Heart right ventricle (tissue), 16 donors: ENCODE results near the gene M1AP. TPM values are rescaled to one million over a fixed set of nuclear protein-coding genes. Genes with fewer than 3 reads are reported as not detected.

Source experiments
- ATAC-seq, 8 donors: fragments of 200-7000 bp; cut with Tn5 transposase; one replicate each; pipeline ENCODE4 v1.9.1; 2020; ENCODE audit warnings: mild to moderate bottlenecking in 8 of 8, moderate library complexity in 8 of 8, moderate number of reproducible peaks in 1 of 8
- DNase-seq, 2 donors: peaks; one replicate each; pipeline ENCODE4 v3.0.0-alpha.2; 2020
- H3K27ac ChIP-seq, 10 donors: fragments of 200-600 bp; sonication (generic) in 2 of 10; one replicate each; pipeline versions ENCODE4 v1.5.0 to v1.8.0; 2020 to 2022; ENCODE audit warnings: mild to moderate bottlenecking in 3 of 10
- H3K27me3 ChIP-seq, 7 donors: fragments of 200-600 bp; one replicate each; pipeline ENCODE4 v1.8.0; 2021 to 2022; ENCODE audit warnings: mild to moderate bottlenecking in 2 of 7
- H3K36me3 ChIP-seq, 9 donors: fragments of 200-600 bp; sonication (generic) in 1 of 9; one replicate each; pipeline versions ENCODE4 v1.5.0 to v1.8.0; 2020 to 2022; ENCODE audit warnings: mild to moderate bottlenecking in 2 of 9
- H3K4me1 ChIP-seq, 9 donors: fragments of 200-600 bp; sonication (generic) in 1 of 9; one replicate each; pipeline versions ENCODE4 v1.5.0 to v1.8.0; 2020 to 2022; ENCODE audit warnings: mild to moderate bottlenecking in 4 of 9
- H3K4me3 ChIP-seq, 10 donors: fragments of 200-600 bp; sonication (generic) in 2 of 10; one replicate each; pipeline versions ENCODE4 v1.5.0 to v1.8.0; 2020 to 2022; ENCODE audit warnings: mild to moderate bottlenecking in 7 of 10, moderate library complexity in 2 of 10
- H3K9me3 ChIP-seq, 11 donors: fragments of 200-600 bp in 10 of 11; sonication (generic) in 2 of 11; one replicate each; pipeline versions ENCODE4 v1.5.0 to v1.8.0; 2013 to 2022; ENCODE audit warnings: mild to moderate bottlenecking in 2 of 11, control low read depth in 1 of 11, moderate library complexity in 1 of 11
- CTCF ChIP-seq, 9 donors: fragments of 200-600 bp; sonication (generic) in 2 of 9; IDR thresholded peaks; one replicate each; pipeline versions ENCODE4 v1.5.0 to v1.8.0; 2021 to 2022; ENCODE audit warnings: antibody characterized with exemption in 9 of 9, mild to moderate bottlenecking in 5 of 9, moderate library complexity in 1 of 9
- WGBS, 2 donors: extraction: QIAGEN DNeasy Blood & Tissue Kit; methylation state at CpG; one replicate each; pipeline ENCODE4 v1.1.7; 2013; ENCODE audit warnings: inconsistent platforms in 1 of 2; 5-methylcytosine and 5-hydroxymethylcytosine counted together
- intact Hi-C, 10 donors: fragments of 100-400 bp; cut with DNase I; formaldehyde crosslinking; loops; one replicate each; pipeline versions ENCODE4 v1.11.1 to v1.14.2; 2022
- polyA plus RNA-seq, 2 donors: library from polyadenylated mRNA; stranded (reverse); fragments of 200-250 nt; gene quantifications; one replicate each; pipeline ENCODE4 v1.2.3, GENCODE V29; 2013
- total RNA-seq, 10 donors: library from RNA; stranded (reverse); fragmentation: NEBNext Ultra II Directional in 3 of 10; extraction: Animal tissue kit (Norgen Biotek cat#: 25700) in 3 of 10; gene quantifications; one replicate each; pipeline versions ENCODE4 v1.2.1 to v1.2.4, GENCODE V29; 2021 to 2023
- donor health status: Arrhythmogenic right ventricular cardiomyopathy.
- donor health status: ischemic (EF 13 %, LVEDD 7.1; RV severe dilation, severe dysfunction).
- donor health status: healthy with polysubstance abuse.
- donor health status: DM: no; HTN: yes; CAD: no.
- donor health status: DM: no; HTN: no; CAD: no.
- donor health status: ischemic (EF 25% LVEDD 6.9; RV normal size, moderate dysfunction).
- donor health status: ischemic (EF 25% LVEDD 5.7; RV mildly dilated, moderate dysfunction).
- donor health status: healthy.
- donor health status: DM: yes; HTN: yes; CAD: no.
- donor health status: Ischemic cardiomyopathy.
- donor health status: ischemic (EF 35%, LVEDD 5.7; RV mildly dilated, moderate dysfunction).
- donor health status: nonischemic (EF 11% LVEDD 7.7; RV severe dilation, severe dysfunction).
- donor health status: DM: yes; HTN: yes; CAD: no.
- donor health status: PGD.
- donor health status: ischemic (EF 29% LVEDD 5.4; RV normal size, mild dysfunction).
- donor health status: nonischemic (EF 23%, LVEDD 6.1; RV moderate dilation, normal function).

The M1AP gene
- total and polyA plus RNA-seq, 12 donors = 0.03 to 0.44 (median 0.18) TPM; not detected in 7

- no peaks in the 10 kb centered on the region for H3K9me3 ChIP-seq
- no peaks in the 10 kb centered on the region for H3K36me3 ChIP-seq
- TF ChIP-seq CTCF (IDR thresholded peaks at IDR 0.05) = no peak
- peaks cover 51 to 98% (median 93%) of the 10 kb centered on the region in 7 donors for H3K27me3 ChIP-seq
- DNase-seq (no peak), ATAC-seq (no peak)
- peak overlapping the region in 8 of 10 donors; percentile 28 to 52 (median 46) for H3K4me3 ChIP-seq
- H3K4me1 ChIP-seq = peaks cover 8 to 34% (median 29%) of the 10 kb centered on the region in 9 donors
- intact Hi-C loops = no loop called here
- no peak overlapping the region for H3K27ac ChIP-seq
- WGBS, 2 donors = 58 to 61% methylated on average over 13 of the region's 13 CpGs
Measured at GRCh38 chr2:74516650-74517049, 131.5 kb downstream of the M1AP start.

GRCh38 chr2:74515981-74516633 is 132.0 kb downstream of the M1AP start:
- Histone ChIP-seq H3K27ac (no peak overlapping the region), H3K9me3 (no peaks in the 10 kb centered on the region), H3K27me3 (peaks cover 51 to 100% (median 98%) of the 10 kb centered on the region in 7 donors), H3K4me1 (peaks cover 8 to 34% (median 29%) of the 10 kb centered on the region in 9 donors), H3K4me3 (peak overlapping the region; percentile 10 to 52 (median 44)), H3K36me3 (no peaks in the 10 kb centered on the region)
- WGBS, 2 donors = 2 to 3% methylated on average over 69 to 72 of the region's 72 CpGs
- TF ChIP-seq CTCF (IDR thresholded peaks at IDR 0.05) = no peak
- peak; percentile 69 to 90 (median 85) for ATAC-seq
- intact Hi-C loops = no loop called here
- DNase-seq = peak; percentile 69 to 76

GRCh38 chr2:74515271-74515980 is 132.7 kb downstream of the M1AP start:
- Histone ChIP-seq H3K4me1 (peaks cover 8 to 34% (median 29%) of the 10 kb centered on the region in 9 donors), H3K9me3 (no peaks in the 10 kb centered on the region), H3K36me3 (no peaks in the 10 kb centered on the region), H3K4me3 (peak overlapping the region; percentile 10 to 52 (median 44)), H3K27me3 (peaks cover 51 to 100% (median 100%) of the 10 kb centered on the region in 7 donors), H3K27ac (no peak overlapping the region)
- DNase-seq = no peak
- intact Hi-C loops = no loop called here
- WGBS, 2 donors = 4 to 6% methylated on average over 60 of the region's 60 CpGs
- TF ChIP-seq CTCF (IDR thresholded peaks at IDR 0.05) = no peak
- ATAC-seq = peak in 2 of 8 donors; percentile 9 to 15

GRCh38 chr2:74514368-74515270 is 133.5 kb downstream of the M1AP start, which contains the start of gene TLX2:
Gene TLX2 (plus strand): TSS chr2:74514450. CDS start chr2:74514807, 357 bp downstream.
- peaks cover 51 to 100% (median 100%) of the 10 kb centered on the region in 7 donors for H3K27me3 ChIP-seq
- ATAC-seq = peak in 1 of 8 donors; percentile 5

More at GRCh38 chr2:74514368-74515270, 133.5 kb downstream of the M1AP start, which contains the start of gene TLX2:
- no peak for DNase-seq
- no peaks in the 10 kb centered on the region for H3K36me3 ChIP-seq
- no peaks in the 10 kb centered on the region for H3K9me3 ChIP-seq
- WGBS, 2 donors = 2 to 4% methylated on average over 67 to 82 of the region's 82 CpGs
- no peak for TF ChIP-seq CTCF (IDR thresholded peaks at IDR 0.05)
- no peak within 1 kb of the TSS for H3K27ac ChIP-seq
- intact Hi-C loops = no loop called here
- peaks cover 8 to 34% (median 29%) of the 10 kb centered on the region in 9 donors for H3K4me1 ChIP-seq
- peak within 1 kb of the TSS in 3 of 10 donors; percentile 14 to 51 (median 24) for H3K4me3 ChIP-seq
